ENCODE measurements around the gene UNC5B. TPM values are rescaled to one million over a fixed set of nuclear protein-coding genes. Genes with fewer than 3 reads are reported as not detected.

Gene UNC5B
- total and polyA plus RNA-seq, 2 experiments from 2014 or later: 2.7 to 6.5 TPM

- in situ Hi-C loops (cut with MboI): no loop called here
- no peak overlapping the region for H2AFZ ChIP-seq
- H4K20me1 ChIP-seq (ENCODE audit: insufficient read depth): no peaks in the 10 kb centered on the region
- H3K79me2 ChIP-seq (ENCODE audit: insufficient read depth): no peaks in the 10 kb centered on the region
- no peaks in the 10 kb centered on the region for H3K4me1 ChIP-seq (ENCODE audit: insufficient read depth)
- H3K4me3 ChIP-seq: no peak overlapping the region
- H3F3A ChIP-seq (ENCODE audit: insufficient read depth): no peaks in the 10 kb centered on the region
- H3K36me3 ChIP-seq (ENCODE audit: low read depth): no peaks in the 10 kb centered on the region
- H3K4me2 ChIP-seq (ENCODE audit: unreplicated experiment): no peak overlapping the region
- no peak overlapping the region for H3K27ac ChIP-seq
- H3K9me3 ChIP-seq (ENCODE audit: low read depth): no peaks in the 10 kb centered on the region
- no peak overlapping the region for H3K9ac ChIP-seq
- no peak for TF ChIP-seq EZH2phosphoT487 (IDR thresholded peaks at IDR 0.05; ENCODE audit: insufficient read depth, low read depth)
- TF ChIP-seq EZH2 (IDR thresholded peaks at IDR 0.05; ENCODE audit: insufficient read depth, poor library complexity, severe bottlenecking): no peak
- H3K27me3 ChIP-seq (replicated peaks; ENCODE audit: insufficient read depth): no peaks in the 10 kb centered on the region
- no peaks in the 10 kb centered on the region for H3K9me2 ChIP-seq (ENCODE audit: insufficient read depth)
- 43 to 44% methylated on average over 4 of the region's 4 CpGs for WGBS, 2 experiments (ENCODE audit: low coverage in 1 of 2, low lambda C conversion rate in 2 of 2, missing lambda C conversion rate in 2 of 2)
- no peak for DNase-seq
Observed at GRCh38 chr10:71331736-71332135, 119.4 kb downstream of the UNC5B start.

GRCh38 chr10:71332466-71332865 lies 120.1 kb downstream of the UNC5B start:
- no peaks in the 10 kb centered on the region for H3K4me1 ChIP-seq (ENCODE audit: insufficient read depth)
- no peaks in the 10 kb centered on the region for H4K20me1 ChIP-seq (ENCODE audit: insufficient read depth)
- H3K9me2 ChIP-seq (ENCODE audit: insufficient read depth): no peaks in the 10 kb centered on the region
- H2AFZ ChIP-seq: no peak overlapping the region
- no peaks in the 10 kb centered on the region for H3K9me3 ChIP-seq (ENCODE audit: low read depth)
- in situ Hi-C loops (cut with MboI): no loop called here
- no peak overlapping the region for H3K4me3 ChIP-seq
- H3K27me3 ChIP-seq (replicated peaks; ENCODE audit: insufficient read depth): no peaks in the 10 kb centered on the region
- H3K9ac ChIP-seq: no peak overlapping the region
- H3F3A ChIP-seq (ENCODE audit: insufficient read depth): no peaks in the 10 kb centered on the region
- WGBS, 2 experiments (ENCODE audit: low coverage in 1 of 2, low lambda C conversion rate in 2 of 2, missing lambda C conversion rate in 2 of 2): 72 to 75% methylated on average over 5 of the region's 5 CpGs
- TF ChIP-seq EZH2 (IDR thresholded peaks at IDR 0.05; ENCODE audit: insufficient read depth, poor library complexity, severe bottlenecking): no peak
- TF ChIP-seq EZH2phosphoT487 (IDR thresholded peaks at IDR 0.05; ENCODE audit: insufficient read depth, low read depth): no peak
- no peaks in the 10 kb centered on the region for H3K79me2 ChIP-seq (ENCODE audit: insufficient read depth)
- DNase-seq: no peak
- no peak overlapping the region for H3K27ac ChIP-seq
- H3K4me2 ChIP-seq (ENCODE audit: unreplicated experiment): no peak overlapping the region
- no peaks in the 10 kb centered on the region for H3K36me3 ChIP-seq (ENCODE audit: low read depth)

- Histone ChIP-seq H3K4me3 (no peak overlapping the region), H3K79me2 (ENCODE audit: insufficient read depth) (no peaks in the 10 kb centered on the region), H2AFZ (no peak overlapping the region), H3K9me3 (ENCODE audit: low read depth) (no peaks in the 10 kb centered on the region), H4K20me1 (ENCODE audit: insufficient read depth) (no peaks in the 10 kb centered on the region), H3F3A (ENCODE audit: insufficient read depth) (no peaks in the 10 kb centered on the region), H3K9me2 (ENCODE audit: insufficient read depth) (no peaks in the 10 kb centered on the region), H3K4me2 (ENCODE audit: unreplicated experiment) (no peak overlapping the region), H3K36me3 (ENCODE audit: low read depth) (no peaks in the 10 kb centered on the region), H3K27ac (no peak overlapping the region), H3K27me3 (replicated peaks; ENCODE audit: insufficient read depth) (no peaks in the 10 kb centered on the region), H3K9ac (no peak overlapping the region), H3K4me1 (ENCODE audit: insufficient read depth) (no peaks in the 10 kb centered on the region)
- no peak for DNase-seq
- TF ChIP-seq EZH2phosphoT487 (IDR thresholded peaks at IDR 0.05; ENCODE audit: insufficient read depth, low read depth): no peak
- TF ChIP-seq EZH2 (IDR thresholded peaks at IDR 0.05; ENCODE audit: insufficient read depth, poor library complexity, severe bottlenecking): no peak
- in situ Hi-C loops (cut with MboI): no loop called here
- WGBS, 2 experiments (ENCODE audit: low coverage in 1 of 2, low lambda C conversion rate in 2 of 2, missing lambda C conversion rate in 2 of 2): 78 to 81% methylated on average over 9 of the region's 9 CpGs
Observed at GRCh38 chr10:71333129-71333887, 120.9 kb downstream of the UNC5B start.

- Histone ChIP-seq H3F3A (ENCODE audit: insufficient read depth) (no peaks in the 10 kb centered on the region), H2AFZ (no peak overlapping the region), H3K36me3 (ENCODE audit: low read depth) (no peaks in the 10 kb centered on the region), H3K9me2 (ENCODE audit: insufficient read depth) (no peaks in the 10 kb centered on the region), H3K4me1 (ENCODE audit: insufficient read depth) (no peaks in the 10 kb centered on the region), H3K4me3 (no peak overlapping the region), H3K4me2 (ENCODE audit: unreplicated experiment) (no peak overlapping the region), H3K27me3 (replicated peaks; ENCODE audit: insufficient read depth) (no peaks in the 10 kb centered on the region), H3K9ac (no peak overlapping the region), H3K79me2 (ENCODE audit: insufficient read depth) (no peaks in the 10 kb centered on the region), H3K27ac (no peak overlapping the region), H3K9me3 (ENCODE audit: low read depth) (no peaks in the 10 kb centered on the region), H4K20me1 (ENCODE audit: insufficient read depth) (no peaks in the 10 kb centered on the region)
- 86 to 89% methylated on average over 12 of the region's 12 CpGs for whole genome bisulfite sequencing, 2 experiments (ENCODE audit: low coverage in 1 of 2, low lambda C conversion rate in 2 of 2, missing lambda C conversion rate in 2 of 2)
- in situ Hi-C loops (cut with MboI): no loop called here
- DNase-seq: no peak
- TF ChIP-seq EZH2phosphoT487 (IDR thresholded peaks at IDR 0.05; ENCODE audit: insufficient read depth, low read depth): no peak
- no peak for TF ChIP-seq EZH2 (IDR thresholded peaks at IDR 0.05; ENCODE audit: insufficient read depth, poor library complexity, severe bottlenecking)
Observed at GRCh38 chr10:71334221-71334791, 121.9 kb downstream of the UNC5B start.
